Kidney tubule cell (primary cell): ENCODE measurements around the gene SHLD2.
"Not testable (repeated sequence)": the region's sequence is repeated elsewhere in the genome, so short reads cannot be mapped to it uniquely, and the experiment has no call there.

ENCODE experiments used
- DNase-seq: peaks from one replicate; pipeline ENCODE4 v3.0.0-alpha.2; 2018; ENCODE audit warnings: low spot score

The SHLD2 gene

GRCh38 chr10:87216120-87216519, 121.1 kb downstream of the SHLD2 start:
- DNase-seq = not testable (repeated sequence)

DNA sequence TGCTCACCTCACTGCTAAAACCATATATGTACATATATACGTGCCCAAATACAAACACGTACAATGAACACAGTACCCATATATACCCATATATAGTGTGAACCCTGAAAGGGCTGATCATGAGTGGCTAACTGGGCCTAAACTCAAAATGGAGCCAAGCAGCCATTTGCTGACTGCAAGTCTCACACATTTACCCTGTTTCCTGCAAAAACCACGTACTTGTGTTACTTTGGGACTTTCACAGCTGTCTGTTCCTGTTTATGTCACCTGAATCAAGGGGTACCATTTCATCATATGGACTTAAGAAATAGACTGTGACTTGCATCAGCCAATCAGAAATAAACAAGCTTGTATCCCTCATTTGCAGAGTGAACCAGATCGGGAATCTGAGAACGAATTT, 124.4 kb downstream of the SHLD2 start:
- DNase-seq = not testable (repeated sequence)

GRCh38 chr10:87222789-87223188, 127.8 kb downstream of the SHLD2 start:
- DNase-seq = not testable (repeated sequence)

DNA sequence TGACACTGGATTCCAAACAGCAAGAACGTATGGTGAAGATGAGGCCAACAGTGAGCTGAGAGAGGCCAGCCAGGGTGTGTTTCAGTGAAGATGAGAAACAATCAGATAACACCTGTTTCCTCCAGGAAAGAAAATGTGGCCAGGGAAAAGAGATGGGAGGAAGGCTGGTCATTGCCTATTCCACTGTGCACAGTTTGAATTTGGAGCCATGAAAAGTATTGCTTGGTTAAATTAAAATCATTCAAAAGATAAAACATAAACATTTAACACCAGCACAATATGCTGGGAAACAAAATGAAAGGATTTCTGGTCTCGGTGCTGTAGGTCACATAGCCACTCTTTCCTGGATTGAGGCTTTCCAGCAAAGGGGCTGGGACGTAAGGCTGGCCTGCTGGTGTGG, 130.1 kb downstream of the SHLD2 start, which contains the start of gene NUTM2A:
Gene NUTM2A, plus strand, starts transcription at position 301 of the 400 bp plus-strand sequence. CDS start 383 bp downstream, outside the sequence.
- not testable (repeated sequence) for DNase-seq

DNA sequence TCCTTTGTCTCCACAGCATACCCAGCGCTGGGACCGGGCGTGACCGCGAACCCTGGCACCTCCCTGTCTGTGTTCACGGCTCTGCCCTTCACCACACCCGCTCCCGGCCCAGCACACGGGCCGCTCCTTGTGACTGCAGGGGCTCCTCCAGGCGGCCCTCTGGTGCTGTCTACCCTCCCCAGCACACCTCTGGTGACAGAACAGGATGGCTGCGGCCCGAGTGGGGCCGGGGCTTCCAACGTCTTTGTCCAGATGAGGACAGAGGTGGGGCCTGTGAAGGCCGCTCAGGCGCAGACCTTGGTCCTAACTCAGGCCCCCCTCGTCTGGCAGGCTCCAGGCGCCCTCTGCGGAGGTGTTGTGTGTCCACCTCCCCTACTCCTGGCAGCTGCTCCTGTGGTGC, 133.2 kb downstream of the SHLD2 start:
- not testable (repeated sequence) for DNase-seq

DNA sequence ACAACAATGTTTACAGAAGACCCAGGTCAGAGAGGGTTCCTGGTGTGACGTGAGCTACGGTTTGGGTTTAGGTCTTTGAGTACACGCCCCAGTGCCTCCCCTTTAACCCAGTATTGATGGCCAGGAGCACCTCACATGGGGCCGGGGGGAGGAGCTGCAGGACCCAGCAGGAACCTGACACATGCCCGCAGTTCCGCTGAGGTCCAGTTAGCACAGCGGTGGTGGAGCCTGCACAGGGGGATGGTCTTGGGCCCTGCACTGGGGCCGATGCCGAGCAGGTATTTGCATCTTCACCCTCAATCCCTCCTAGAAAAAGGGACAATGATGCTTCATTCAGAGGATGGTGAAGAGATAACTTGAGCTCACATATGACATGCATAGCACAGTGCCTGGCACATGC, 134.2 kb downstream of the SHLD2 start:
- not testable (repeated sequence) for DNase-seq

- not testable (repeated sequence) for DNase-seq
Measured at GRCh38 chr10:87234854-87235253, 139.8 kb downstream of the SHLD2 start.

DNA sequence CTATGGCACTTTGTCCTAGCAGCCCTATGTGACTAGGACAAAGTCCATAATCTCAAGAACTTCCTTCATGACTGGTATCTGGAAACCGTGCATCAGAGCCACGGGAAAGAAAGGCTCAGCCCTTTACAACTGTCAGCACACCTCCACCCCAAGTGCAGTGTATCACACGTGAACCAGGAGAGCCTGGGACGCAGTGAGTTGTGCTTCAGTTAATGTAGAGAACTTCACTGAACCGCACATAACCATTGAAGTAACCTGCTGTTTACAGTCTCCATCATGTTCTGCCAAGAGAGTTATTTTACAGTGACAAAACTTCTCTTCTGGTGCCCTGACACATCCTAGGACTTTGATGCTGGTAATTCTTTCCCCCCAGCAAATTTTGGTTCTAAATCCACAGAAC, 142.2 kb downstream of the SHLD2 start:
- not testable (repeated sequence) for DNase-seq

GRCh38 chr10:87239346-87239808, 144.4 kb downstream of the SHLD2 start:
- DNase-seq = not testable (repeated sequence)
